A549 (cell line): ENCODE data around the gene ATP13A3. TPM values are rescaled to one million over a fixed set of nuclear protein-coding genes. Genes with fewer than 3 reads are reported as not detected.

ENCODE experiments used
- ATAC-seq, 2 experiments: fragments of 200-7000 bp in 1 of 2; fragments of >200 bp in 1 of 2; cut with Nextera tagmentation in 1 of 2; cut with Tn5 transposase in 1 of 2; 3 replicates each; pipeline versions ENCODE4 v1.8.0 to v1.9.1; 2018 to 2020; ENCODE audit warnings: mild to moderate bottlenecking in 1 of 2, moderate library complexity in 1 of 2
- CTCF ChIA-PET: fragments of 300-600 bp; sonication (Branson Sonifier 250); formaldehyde crosslinking; extraction: SDS; loops from one replicate; lab custom pipeline; 2021; ENCODE audit warnings: antibody characterized with exemption, inconsistent platforms; lab: Yijun Ruan, JAX
- POLR2A ChIA-PET: fragments of 350-600 bp; formaldehyde crosslinking; extraction: SDS; loops from one replicate; lab custom pipeline; 2021; ENCODE audit warnings: antibody characterized with exemption, inconsistent platforms; lab: Yijun Ruan, JAX
- DNase-seq, 2 experiments: peaks; one replicate each; pipeline versions ENCODE4 v3.0.0 to v3.0.0-alpha.2; 2011 to 2016; ENCODE audit warnings: low read depth in 1 of 2, low spot score in 1 of 2
- FAIRE-seq: peaks from 2 replicates; lab custom pipeline; 2011; peaks lifted over from hg19 to GRCh38; lab: Jason Lieb, UNC
- H3K27ac ChIP-seq, 2 experiments: fragments of >200 bp; sonication (Bioruptor Twin); formaldehyde crosslinking; 3 replicates each; pipeline ENCODE4 v1.5.1; 2016 to 2017
- H3K4me1 ChIP-seq: fragments of >200 bp; sonication (Bioruptor Twin); formaldehyde crosslinking; 3 replicates; pipeline ENCODE4 v1.6.1; 2016
- H3K4me2 ChIP-seq: fragments of >200 bp; sonication (Bioruptor Twin); formaldehyde crosslinking; 3 replicates; pipeline ENCODE4 v1.6.1; 2016
- H3K4me3 ChIP-seq: fragments of >200 bp; sonication (Bioruptor Twin); formaldehyde crosslinking; 3 replicates; pipeline ENCODE4 v1.5.1; 2016
- H3K9me3 ChIP-seq: fragments of >200 bp; sonication (Bioruptor Twin); formaldehyde crosslinking; 3 replicates; pipeline ENCODE4 v1.6.1; 2016
- BHLHE40 ChIP-seq: IDR thresholded peaks from 2 replicates; pipeline ENCODE4 v1.6.1; 2012; ENCODE audit warnings: low read depth, low read length, inconsistent platforms
- CBX8 ChIP-seq: fragments of 200-600 bp; sonication (generic); IDR thresholded peaks from 2 replicates; pipeline ENCODE4 v1.6.1; 2016
- CEBPB ChIP-seq, 2 experiments: fragments of >200 bp in 1 of 2; sonication (Bioruptor Twin) in 1 of 2; formaldehyde crosslinking in 1 of 2; IDR thresholded peaks; 2 replicates each; pipeline ENCODE4 v1.6.1; 2012 to 2016
- E2F6 ChIP-seq: IDR thresholded peaks from 2 replicates; pipeline ENCODE4 v1.6.1; 2012; ENCODE audit warnings: low read depth, borderline replicate concordance
- ELK1 ChIP-seq: fragments of 150-350 bp; IDR thresholded peaks from 2 replicates; pipeline ENCODE4 v1.6.1; 2014; ENCODE audit warnings: low read depth, mild to moderate bottlenecking, low read length
- ESRRA ChIP-seq: fragments of 150-350 bp; IDR thresholded peaks from 2 replicates; pipeline ENCODE4 v1.6.1; 2014; ENCODE audit warnings: mild to moderate bottlenecking, low read length, borderline replicate concordance
- FOSB ChIP-seq: fragments of 250-450 bp; sonication (Bioruptor Pico); IDR thresholded peaks from 2 replicates; pipeline ENCODE4 v1.5.0; 2020; ENCODE audit warnings: mild to moderate bottlenecking, moderate library complexity
- FOSL2 ChIP-seq, 2 experiments: fragments of 450-650 bp in 1 of 2; fragments of >200 bp in 1 of 2; sonication (Bioruptor Twin) in 1 of 2; formaldehyde crosslinking; IDR thresholded peaks; 2 replicates each; pipeline versions ENCODE4 v1.5.0 to v1.6.1; 2016 to 2020; ENCODE audit warnings: mild to moderate bottlenecking in 1 of 2, moderate library complexity in 1 of 2
- GATA3 ChIP-seq: IDR thresholded peaks from 2 replicates; pipeline ENCODE4 v1.6.1; 2012; ENCODE audit warnings: borderline replicate concordance
- HDAC2 ChIP-seq: fragments of 200-600 bp; sonication (generic); IDR thresholded peaks from 2 replicates; pipeline ENCODE4 v1.6.1; 2016
- HES2 ChIP-seq: fragments of >200 bp; sonication (Bioruptor Twin); formaldehyde crosslinking; IDR thresholded peaks from 2 replicates; pipeline ENCODE4 v1.6.1; 2016
- HOXA7 ChIP-seq: fragments of 250-450 bp; sonication (Bioruptor Pico); IDR thresholded peaks from 2 replicates; pipeline ENCODE4 v1.5.0; 2020; ENCODE audit warnings: mild to moderate bottlenecking, moderate library complexity
- HOXB5 ChIP-seq: fragments of 250-450 bp; sonication (Bioruptor Pico); IDR thresholded peaks from 2 replicates; pipeline ENCODE4 v1.5.0; 2020; ENCODE audit warnings: mild to moderate bottlenecking, moderate library complexity
- KDM5A ChIP-seq: fragments of 200-600 bp; sonication (generic); IDR thresholded peaks from 2 replicates; pipeline ENCODE4 v1.6.1; 2016; ENCODE audit warnings: antibody characterized with exemption, mild to moderate bottlenecking
- MYC ChIP-seq: IDR thresholded peaks from 2 replicates; pipeline ENCODE4 v1.6.1; 2012; ENCODE audit warnings: mild to moderate bottlenecking, inconsistent platforms, low read length, improper control_type of control experiment, borderline replicate concordance
- NFE2L2 ChIP-seq: fragments of 150-350 bp; conservative IDR thresholded peaks from 2 replicates; pipeline ENCODE4 v1.6.1; 2014; ENCODE audit warnings: low read length
- NR3C1 ChIP-seq: fragments of >200 bp; sonication (Bioruptor Twin); formaldehyde crosslinking; IDR thresholded peaks from 3 replicates; pipeline ENCODE4 v1.6.1; 2017
- PBX3 ChIP-seq: IDR thresholded peaks from 2 replicates; pipeline ENCODE4 v1.6.1; 2012
- RCOR1 ChIP-seq: fragments of 150-350 bp; IDR thresholded peaks from 2 replicates; pipeline ENCODE4 v1.6.1; 2014; ENCODE audit warnings: antibody characterized with exemption, low read length, low read depth
- RNF2 ChIP-seq: fragments of 200-600 bp; sonication (generic); IDR thresholded peaks from 2 replicates; pipeline ENCODE4 v1.6.1; 2016; ENCODE audit warnings: low read depth, mild to moderate bottlenecking, antibody characterized with exemption, moderate library complexity, borderline replicate concordance
- SREBF2 ChIP-seq: fragments of 450-650 bp; IDR thresholded peaks from 2 replicates; pipeline ENCODE4 v1.6.1; 2014; ENCODE audit warnings: mild to moderate bottlenecking, moderate library complexity
- TFCP2L1 ChIP-seq: fragments of 250-450 bp; sonication (Bioruptor Pico); IDR thresholded peaks from 2 replicates; pipeline ENCODE4 v1.5.0; 2021; ENCODE audit warnings: mild to moderate bottlenecking
- TP53 ChIP-seq: fragments of 250-450 bp; sonication (Bioruptor Pico); IDR thresholded peaks from 2 replicates; pipeline ENCODE4 v1.5.0; 2021; ENCODE audit warnings: mild to moderate bottlenecking, moderate library complexity
- ZFP36 ChIP-seq: fragments of 450-650 bp; IDR thresholded peaks from 2 replicates; pipeline ENCODE4 v1.6.1; 2014; ENCODE audit warnings: borderline replicate concordance; ENCODE audit not compliant: partially characterized antibody
- WGBS: methylation state at CpG from one replicate; pipeline ENCODE4 v1.1.6; 2017; ENCODE audit errors: missing lambda C conversion rate; 5-methylcytosine and 5-hydroxymethylcytosine counted together
- polyA plus RNA-seq, 4 experiments: library from polyadenylated mRNA; depleted of rRNA in 3 of 4; stranded (reverse); fragments of >200 nt; fragmentation: RNase III in 1 of 4; extraction: RNeasy Plus Mini Kit Qiagen cat#74134 plus additional on column Dnase treatment in 1 of 4; gene quantifications; 2 replicates in 3 of 4; 3 replicates in 1 of 4; pipeline ENCODE4 v1.2.3, GENCODE V29; 2011 to 2017

Gene ATP13A3
- polyA plus RNA-seq, 2 of the 4 experiments (the other 2 are of a cell fraction) = 63.6 to 102 TPM

- ATAC-seq (no peak), DNase-seq (no peak), FAIRE-seq (no peak)
- Histone ChIP-seq H3K9me3 (no peaks in the 10 kb centered on the region), H3K27ac (no peak overlapping the region), H3K4me3 (no peak overlapping the region), H3K4me2 (no peak overlapping the region), H3K4me1 (0 out of 3 replicates have a peak, but pooled peaks cover 3% of the 10 kb centered on the region)
- ChIA-PET POLR2A (no interaction called here), CTCF (interaction anchor here (0.6 kb wide), 1 partner anchor 1645 kb away, joined by 5 read pairs; no protein-coding TSS in a partner anchor)
- TF ChIP-seq FOSB (CRISPR knock-in tag) = no peak
- no peak for TF ChIP-seq TP53 (CRISPR knock-in tag)
- TF ChIP-seq CBX8 = no peak
- no peak for TF ChIP-seq GATA3
- no peak for TF ChIP-seq HOXB5 (CRISPR knock-in tag)
- TF ChIP-seq HDAC2 = no peak
- no peak for TF ChIP-seq KDM5A
- no peak for TF ChIP-seq ESRRA
- TF ChIP-seq NFE2L2 = no peak
- no peak for TF ChIP-seq ZFP36
- WGBS = 87% methylated on average over 14 of the region's 14 CpGs
Measured at GRCh38 chr3:194508491-194509453, 22.0 kb upstream of the ATP13A3 start.

- ChIA-PET POLR2A (no interaction called here), CTCF (interaction anchor here (0.8 kb wide), 1 partner anchor 36 kb away, joined by 3 read pairs; no protein-coding TSS in a partner anchor)
- 80% methylated on average over 11 of the region's 12 CpGs for WGBS
- H3K4me1 ChIP-seq = 0 out of 3 replicates have a peak, but pooled peaks cover 3% of the 10 kb centered on the region
- no peak for ATAC-seq
- no peaks in the 10 kb centered on the region for H3K9me3 ChIP-seq
- TF ChIP-seq HES2 = no peak
- TF ChIP-seq MYC = no peak
- TF ChIP-seq PBX3 = no peak
- TF ChIP-seq FOSL2 (IDR thresholded peaks at IDR 0.05) = no peak
- TF ChIP-seq FOSL2 (CRISPR knock-in tag; IDR thresholded peaks at IDR 0.05) = no peak
- no peak for TF ChIP-seq ELK1
- no peak for TF ChIP-seq HOXA7 (CRISPR knock-in tag)
- no peak for TF ChIP-seq ZFP36
- no peak for TF ChIP-seq RNF2
- H3K4me2 ChIP-seq = no peak overlapping the region
- no peak overlapping the region for H3K4me3 ChIP-seq
- FAIRE-seq = no peak
- no peak overlapping the region for H3K27ac ChIP-seq
- no peak for DNase-seq
Measured at GRCh38 chr3:194507571-194507970, 20.8 kb upstream of the ATP13A3 start.

GRCh38 chr3:194505791-194506415 lies 19.1 kb upstream of the ATP13A3 start:
- 86% methylated on average over 5 of the region's 5 CpGs for WGBS
- ATAC-seq (no peak), FAIRE-seq (no peak), DNase-seq (no peak)
- Histone ChIP-seq H3K4me3 (no peak overlapping the region), H3K27ac (no peak overlapping the region), H3K9me3 (no peaks in the 10 kb centered on the region), H3K4me1 (0 out of 3 replicates have a peak, but pooled peaks cover 3% of the 10 kb centered on the region), H3K4me2 (no peak overlapping the region)
- TF ChIP-seq CBX8 (no peak), FOSL2 (IDR thresholded peaks at IDR 0.05) (no peak), FOSL2 (CRISPR knock-in tag; IDR thresholded peaks at IDR 0.05) (no peak), SREBF2 (no peak), RCOR1 (no peak), MYC (no peak), ELK1 (no peak), BHLHE40 (no peak), KDM5A (no peak), HOXA7 (CRISPR knock-in tag) (no peak), TFCP2L1 (CRISPR knock-in tag) (no peak), CEBPB (IDR thresholded peaks at IDR 0.05) (no peak), PBX3 (no peak), NR3C1 (no peak), E2F6 (no peak)
- POLR2A ChIA-PET = no interaction called here
- CTCF ChIA-PET = no interaction called here
